ENCODE results near the gene ABCG1. TPM values are rescaled to one million over a fixed set of nuclear protein-coding genes. Genes with fewer than 3 reads are reported as not detected.

The ABCG1 gene
- total RNA-seq, 2 donors from 2014 or later: 3.1 to 3.5 TPM

DNA sequence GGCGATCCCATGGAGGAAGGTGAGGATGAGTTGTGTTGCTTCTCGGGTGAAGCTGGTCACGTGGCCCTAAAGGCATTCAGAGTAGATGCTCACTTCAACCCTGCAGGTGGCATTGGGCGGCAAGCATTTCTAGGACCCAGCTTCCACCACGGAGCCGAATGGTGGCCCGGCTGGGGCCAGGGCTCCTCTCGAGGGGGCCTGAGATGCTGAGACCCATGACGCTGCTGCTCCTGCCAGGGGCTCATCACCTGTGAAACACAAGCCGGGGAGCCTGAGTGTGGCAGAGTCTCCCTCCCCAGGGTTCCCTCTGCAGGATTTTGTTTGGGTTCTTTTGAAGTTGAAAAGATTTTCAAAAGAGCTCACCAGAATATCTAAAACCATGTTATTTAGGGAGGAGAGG, 41.2 kb downstream of the ABCG1 start:
- DNase-seq (ENCODE audit: low spot score) (no peak), ATAC-seq (no peak)
- H3K9me3 Mint-ChIP-seq: no peaks in the 10 kb centered on the region
- H3K27ac Mint-ChIP-seq: no peak overlapping the region
- peaks cover 5% of the 10 kb centered on the region in 2 donors for H3K4me1 Mint-ChIP-seq (ENCODE audit: low read depth in 2 of 2)
- H3K36me3 Mint-ChIP-seq: no peaks in the 10 kb centered on the region
- no peak overlapping the region for H3K4me3 Mint-ChIP-seq
- peaks cover 0 to 7% of the 10 kb centered on the region in 2 donors for H3K27me3 Mint-ChIP-seq

DNA sequence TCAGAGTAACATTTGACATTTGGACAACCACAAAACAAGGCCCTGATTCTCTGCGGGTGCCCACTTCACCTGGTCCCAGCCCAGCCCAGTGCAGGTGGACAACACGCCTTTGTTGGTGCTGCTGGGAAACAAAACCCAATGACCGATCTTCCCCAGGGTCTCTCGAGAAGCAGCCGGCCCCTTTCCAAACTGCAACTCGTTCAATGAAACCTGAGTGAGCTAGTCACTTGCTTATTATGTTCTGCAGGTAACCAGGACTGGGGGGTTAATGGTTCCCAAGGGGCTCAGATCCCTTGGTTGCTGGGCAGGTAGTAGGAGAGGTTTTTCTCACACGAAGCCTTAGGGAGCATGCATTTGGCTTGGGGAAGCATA, 42.9 kb downstream of the ABCG1 start:
- H3K9me3 Mint-ChIP-seq: no peaks in the 10 kb centered on the region
- no peaks in the 10 kb centered on the region for H3K36me3 Mint-ChIP-seq
- peaks cover 0 to 13% of the 10 kb centered on the region in 2 donors for H3K27me3 Mint-ChIP-seq
- peaks cover 6 to 8% of the 10 kb centered on the region in 2 donors for H3K4me1 Mint-ChIP-seq (ENCODE audit: low read depth in 2 of 2)
- DNase-seq (ENCODE audit: low spot score) (no peak), ATAC-seq (no peak)
- H3K4me3 Mint-ChIP-seq: no peak overlapping the region
- H3K27ac Mint-ChIP-seq: no peak overlapping the region

DNA sequence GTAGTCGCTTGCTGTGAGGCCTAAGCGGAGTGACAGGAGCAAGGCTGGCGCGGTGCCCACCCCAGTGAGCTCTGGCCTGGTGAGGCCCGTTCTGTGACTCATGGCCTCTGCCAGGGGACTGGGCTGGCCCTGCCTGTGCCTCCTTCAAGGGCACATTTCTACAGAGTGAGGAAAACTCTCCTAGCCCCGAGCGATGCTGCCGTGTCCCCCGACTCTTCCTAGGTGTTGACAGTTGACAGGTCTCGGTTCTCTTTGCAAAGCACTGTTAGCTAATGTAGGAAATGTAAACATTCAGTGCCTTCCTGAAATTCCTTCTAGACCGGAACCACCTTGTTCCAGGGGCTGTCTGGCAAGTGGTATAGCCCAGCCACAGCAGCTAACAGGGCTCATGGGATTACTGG, 43.9 kb downstream of the ABCG1 start:
- Mint-ChIP-seq H3K4me3 (no peak overlapping the region), H3K27me3 (peaks cover 0 to 20% of the 10 kb centered on the region in 2 donors), H3K27ac (no peak overlapping the region), H3K9me3 (no peaks in the 10 kb centered on the region), H3K4me1 (ENCODE audit: low read depth in 2 of 2) (peaks cover 12 to 16% of the 10 kb centered on the region in 2 donors), H3K36me3 (no peaks in the 10 kb centered on the region)
- DNase-seq (ENCODE audit: low spot score): no peak
- ATAC-seq: no peak

DNA sequence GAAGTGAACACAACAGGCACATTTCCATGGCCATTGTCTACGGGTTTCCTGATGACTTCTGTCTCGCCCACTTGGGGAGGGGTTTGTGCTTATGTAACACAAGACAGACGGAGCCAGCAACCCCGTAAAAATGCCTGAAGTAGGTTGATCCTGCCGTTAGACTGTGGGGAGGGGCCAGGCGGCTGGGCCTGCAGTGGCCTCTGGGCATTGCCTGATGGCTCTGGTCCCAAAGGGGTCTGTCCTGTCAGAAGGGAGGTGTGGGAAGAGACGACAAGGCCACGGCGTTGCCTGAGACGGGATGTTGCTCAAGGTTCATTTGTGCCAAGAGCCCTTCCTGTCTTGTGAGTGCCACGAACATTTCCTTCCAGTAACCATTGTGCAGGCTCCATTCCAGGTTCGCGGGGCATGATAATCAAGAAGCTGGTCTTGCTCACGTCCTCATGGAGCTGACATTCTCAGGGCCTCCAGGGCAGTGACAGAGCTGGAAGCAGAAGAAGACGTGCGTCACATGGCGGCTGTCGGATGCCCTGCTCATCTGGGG, 44.7 kb downstream of the ABCG1 start:
- no peaks in the 10 kb centered on the region for H3K36me3 Mint-ChIP-seq
- H3K27ac Mint-ChIP-seq: no peak overlapping the region
- H3K27me3 Mint-ChIP-seq: peaks cover 0 to 18% of the 10 kb centered on the region in 2 donors
- no peaks in the 10 kb centered on the region for H3K9me3 Mint-ChIP-seq
- DNase-seq (ENCODE audit: low spot score) (no peak), ATAC-seq (no peak)
- no peak overlapping the region for H3K4me3 Mint-ChIP-seq
- H3K4me1 Mint-ChIP-seq (ENCODE audit: low read depth in 2 of 2): peaks cover 7 to 16% of the 10 kb centered on the region in 2 donors

DNA sequence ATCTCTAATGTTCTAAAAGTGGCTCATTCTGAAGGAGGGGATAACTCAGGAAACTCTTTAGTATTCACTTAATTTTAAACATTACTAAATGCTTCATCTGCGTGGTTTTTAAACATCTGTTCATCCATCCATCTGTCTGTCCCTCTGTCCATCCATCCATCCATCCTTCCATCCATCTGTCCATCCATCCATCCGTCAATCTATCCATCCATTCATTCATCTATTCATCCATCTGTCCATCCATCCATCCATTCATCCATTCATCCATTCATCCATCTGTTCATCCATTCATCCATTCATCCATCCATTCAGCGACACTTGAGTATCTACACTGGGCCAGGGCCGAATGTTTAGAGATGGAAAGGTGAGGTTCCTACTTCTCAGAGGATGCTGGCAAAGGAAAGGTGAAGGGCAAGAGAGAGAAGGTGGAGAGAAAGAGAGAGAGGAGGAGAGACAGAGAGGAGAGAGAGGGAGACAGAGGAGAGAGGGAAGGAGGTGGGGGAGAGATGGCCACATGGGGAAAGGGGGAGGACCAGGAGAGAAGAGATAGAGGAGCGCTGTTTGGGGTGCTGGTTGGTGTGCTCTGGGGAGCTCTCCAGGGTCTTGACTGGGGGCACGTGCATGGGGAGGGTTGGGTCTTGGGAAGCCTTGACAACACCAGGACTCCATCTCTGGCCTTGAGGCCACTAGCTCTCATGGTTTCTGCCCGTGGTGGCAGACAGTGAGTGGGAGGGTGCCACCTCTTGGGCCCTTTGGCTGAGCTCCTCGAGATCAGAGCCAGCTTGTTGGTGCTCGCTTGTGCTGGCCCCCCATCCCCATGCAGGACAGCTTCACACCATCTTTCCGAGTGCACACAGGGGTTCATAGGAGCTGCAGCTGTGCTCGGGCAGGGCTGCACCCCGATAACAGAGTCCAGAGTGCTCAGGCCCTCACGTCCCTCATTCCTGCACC, 45.6 kb downstream of the ABCG1 start:
- Mint-ChIP-seq H3K4me3 (no peak overlapping the region), H3K27ac (no peak overlapping the region), H3K36me3 (no peaks in the 10 kb centered on the region), H3K9me3 (no peaks in the 10 kb centered on the region), H3K27me3 (peaks cover 0 to 21% of the 10 kb centered on the region in 2 donors), H3K4me1 (ENCODE audit: low read depth in 2 of 2) (peaks cover 9 to 15% of the 10 kb centered on the region in 2 donors)
- no peak for ATAC-seq
- DNase-seq (ENCODE audit: low spot score): no peak

DNA sequence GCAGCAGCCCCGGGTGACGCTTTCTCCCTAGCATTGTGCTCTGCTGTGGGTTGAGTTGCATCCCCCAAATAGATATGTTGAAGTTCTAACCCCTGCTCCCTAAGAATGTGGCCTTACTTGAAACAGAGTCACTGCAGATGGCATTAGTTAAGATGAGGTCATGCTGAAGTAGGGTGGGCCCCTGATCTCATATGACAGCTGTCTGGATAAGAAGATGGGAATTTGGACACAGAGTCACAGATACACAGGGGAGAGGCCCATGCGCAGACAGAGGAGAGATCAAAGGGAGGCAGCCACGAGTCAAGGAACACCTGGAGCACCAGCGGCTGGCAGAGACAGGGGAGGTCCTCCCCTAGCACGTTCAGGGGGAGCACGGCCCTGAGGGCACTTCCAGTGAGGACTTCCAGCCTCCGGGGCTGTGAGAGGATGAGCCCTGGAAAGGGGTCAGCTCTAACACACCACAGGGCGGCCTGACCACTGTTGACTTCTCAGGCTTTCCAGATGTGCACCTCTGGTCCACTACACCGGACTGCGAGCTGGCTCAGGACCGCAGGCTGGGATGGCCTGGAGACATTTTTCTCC, 46.4 kb downstream of the ABCG1 start:
- no peak overlapping the region for H3K27ac Mint-ChIP-seq
- no peaks in the 10 kb centered on the region for H3K36me3 Mint-ChIP-seq
- no peak for ATAC-seq
- peaks cover 10 to 15% of the 10 kb centered on the region in 2 donors for H3K4me1 Mint-ChIP-seq (ENCODE audit: low read depth in 2 of 2)
- H3K4me3 Mint-ChIP-seq: no peak overlapping the region
- no peaks in the 10 kb centered on the region for H3K9me3 Mint-ChIP-seq
- no peak for DNase-seq (ENCODE audit: low spot score)
- H3K27me3 Mint-ChIP-seq: peaks cover 0 to 22% of the 10 kb centered on the region in 2 donors

DNA sequence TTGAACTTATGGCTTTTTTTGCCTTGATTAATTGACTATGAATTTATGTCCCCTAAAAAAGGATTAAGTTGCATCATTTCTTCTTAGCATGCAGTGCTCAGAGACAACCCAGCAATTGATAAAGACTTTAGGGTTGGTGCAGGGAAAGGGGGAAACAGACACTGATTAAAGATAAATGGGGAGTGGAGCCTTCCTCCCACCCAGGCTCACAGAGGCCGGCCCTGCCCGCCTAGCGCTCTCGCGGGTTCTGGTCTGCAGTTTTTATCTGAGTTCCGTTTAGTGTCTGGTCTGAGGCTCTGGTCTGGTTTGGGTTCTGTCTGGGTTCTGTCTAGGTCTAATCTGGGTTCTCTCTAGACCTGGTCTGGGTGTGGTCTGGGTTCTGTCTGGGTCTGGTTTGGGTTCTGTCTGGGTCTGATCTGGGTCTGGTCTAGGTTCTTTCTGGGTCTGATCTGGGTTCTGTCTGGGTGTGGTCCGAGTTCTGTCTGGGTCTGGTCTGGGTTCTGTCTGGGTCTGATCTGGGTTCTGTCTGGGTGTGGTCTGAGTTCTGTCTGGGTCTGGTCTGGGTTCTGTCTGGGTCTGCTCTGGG, 48.1 kb downstream of the ABCG1 start:
- Mint-ChIP-seq H3K9me3 (no peaks in the 10 kb centered on the region), H3K27ac (no peak overlapping the region), H3K4me1 (ENCODE audit: low read depth in 2 of 2) (peaks cover 10 to 15% of the 10 kb centered on the region in 2 donors), H3K4me3 (no peak overlapping the region), H3K27me3 (peaks cover 0 to 22% of the 10 kb centered on the region in 2 donors), H3K36me3 (no peaks in the 10 kb centered on the region)
- ATAC-seq (no peak), DNase-seq (ENCODE audit: low spot score) (no peak)

DNA sequence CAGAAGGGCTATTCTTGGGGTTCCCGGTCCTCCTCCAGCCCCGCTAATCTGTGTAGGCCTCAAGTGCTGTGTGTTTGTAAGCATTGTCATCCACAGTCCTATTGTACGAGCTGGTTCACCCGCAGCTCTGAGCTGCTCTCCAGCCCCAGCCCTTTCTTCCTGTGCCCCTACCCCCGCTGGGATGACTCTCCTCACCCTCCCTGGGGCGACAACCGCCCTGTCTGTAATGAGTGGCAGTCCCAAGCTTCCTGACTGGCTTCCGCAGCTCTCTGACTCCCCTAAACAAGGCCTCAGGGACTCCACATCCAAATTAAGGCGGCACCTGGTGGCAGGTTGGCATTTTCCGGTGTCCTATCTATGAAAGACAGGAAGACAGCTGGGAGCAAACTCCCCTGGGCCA, 50.4 kb downstream of the ABCG1 start:
- no peak for ATAC-seq
- H3K36me3 Mint-ChIP-seq: no peaks in the 10 kb centered on the region

DNA sequence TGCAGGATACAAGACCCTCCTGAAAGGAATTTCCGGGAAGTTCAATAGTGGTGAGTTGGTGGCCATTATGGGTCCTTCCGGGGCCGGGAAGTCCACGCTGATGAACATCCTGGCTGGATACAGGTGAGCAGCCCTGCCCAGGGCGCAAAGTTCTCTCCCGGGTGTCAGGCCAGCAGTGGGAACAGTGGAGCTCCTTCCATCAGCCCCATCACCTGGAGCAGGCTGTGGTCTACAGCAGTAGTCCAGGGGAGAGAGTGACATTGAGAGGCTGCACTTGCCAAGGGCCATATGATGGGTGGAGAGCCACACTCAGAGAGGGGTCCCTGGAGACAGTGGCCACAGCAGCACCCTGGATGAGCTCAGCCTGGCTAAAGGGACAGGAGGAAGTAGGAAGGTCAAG, 52.1 kb downstream of the ABCG1 start:
- Mint-ChIP-seq H3K27me3 (peaks cover 0 to 15% of the 10 kb centered on the region in 2 donors), H3K36me3 (no peaks in the 10 kb centered on the region), H3K4me1 (ENCODE audit: low read depth in 2 of 2) (peaks cover 10 to 15% of the 10 kb centered on the region in 2 donors), H3K27ac (no peak overlapping the region), H3K9me3 (no peaks in the 10 kb centered on the region), H3K4me3 (no peak overlapping the region)
- ATAC-seq: no peak
- DNase-seq (ENCODE audit: low spot score): no peak

More for the DNA sequence above, 50.4 kb downstream of the ABCG1 start:
- Mint-ChIP-seq H3K9me3 (no peaks in the 10 kb centered on the region), H3K27me3 (peaks cover 0 to 19% of the 10 kb centered on the region in 2 donors), H3K27ac (peak overlapping the region in 1 of 2 donors; percentile 50), H3K4me1 (ENCODE audit: low read depth in 2 of 2) (peaks cover 10 to 15% of the 10 kb centered on the region in 2 donors), H3K4me3 (no peak overlapping the region)
- no peak for DNase-seq (ENCODE audit: low spot score)

DNA sequence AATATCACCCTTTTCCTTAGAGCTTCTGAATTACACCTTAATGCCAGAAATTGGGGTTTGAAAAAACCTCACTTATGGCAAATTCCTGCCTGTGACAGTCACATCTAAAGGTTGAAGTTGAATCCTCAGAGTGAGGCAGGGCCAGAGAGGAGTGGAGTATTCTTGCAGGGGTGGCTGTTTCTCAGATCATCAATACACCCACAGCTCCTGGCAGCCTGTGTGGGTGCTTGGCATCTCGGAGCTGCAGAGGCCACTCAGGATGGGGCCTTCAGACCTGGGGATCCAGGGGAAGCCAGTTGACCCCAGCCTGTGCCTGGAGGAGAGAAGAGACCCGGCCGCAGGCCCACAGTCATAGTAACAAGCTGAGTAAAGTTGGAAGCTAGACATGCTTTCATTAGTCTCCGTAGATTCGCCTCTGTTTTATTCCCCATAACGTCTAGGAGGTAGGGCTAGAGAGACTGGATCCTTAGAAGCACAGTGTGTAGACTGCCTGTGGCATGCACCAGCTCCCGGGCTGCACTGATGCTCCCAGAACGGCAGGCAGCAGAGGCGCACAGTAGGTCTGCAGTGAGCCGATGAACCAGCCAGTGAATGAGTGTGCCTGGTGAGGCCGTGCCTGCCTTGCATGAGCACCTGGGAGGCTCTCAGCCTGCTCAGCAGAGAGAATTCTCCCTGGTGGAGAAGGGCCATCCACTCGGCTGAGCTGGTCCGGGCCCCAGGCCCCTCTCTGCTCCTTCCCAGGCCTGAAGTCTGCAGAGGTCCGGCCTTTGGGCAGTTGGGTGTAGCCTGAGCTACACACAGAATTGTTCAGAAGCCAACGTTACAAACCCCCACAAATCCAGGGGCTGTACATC, 53.4 kb downstream of the ABCG1 start:
- H3K27me3 Mint-ChIP-seq: peaks cover 0 to 8% of the 10 kb centered on the region in 2 donors
- ATAC-seq (peak in 1 of 2 donors; percentile 6), DNase-seq (ENCODE audit: low spot score) (no peak)
- H3K36me3 Mint-ChIP-seq: no peaks in the 10 kb centered on the region
- peaks cover 4 to 8% of the 10 kb centered on the region in 2 donors for H3K4me1 Mint-ChIP-seq (ENCODE audit: low read depth in 2 of 2)
- H3K9me3 Mint-ChIP-seq: no peaks in the 10 kb centered on the region
- H3K4me3 Mint-ChIP-seq: no peak overlapping the region
- H3K27ac Mint-ChIP-seq: no peak overlapping the region

DNA sequence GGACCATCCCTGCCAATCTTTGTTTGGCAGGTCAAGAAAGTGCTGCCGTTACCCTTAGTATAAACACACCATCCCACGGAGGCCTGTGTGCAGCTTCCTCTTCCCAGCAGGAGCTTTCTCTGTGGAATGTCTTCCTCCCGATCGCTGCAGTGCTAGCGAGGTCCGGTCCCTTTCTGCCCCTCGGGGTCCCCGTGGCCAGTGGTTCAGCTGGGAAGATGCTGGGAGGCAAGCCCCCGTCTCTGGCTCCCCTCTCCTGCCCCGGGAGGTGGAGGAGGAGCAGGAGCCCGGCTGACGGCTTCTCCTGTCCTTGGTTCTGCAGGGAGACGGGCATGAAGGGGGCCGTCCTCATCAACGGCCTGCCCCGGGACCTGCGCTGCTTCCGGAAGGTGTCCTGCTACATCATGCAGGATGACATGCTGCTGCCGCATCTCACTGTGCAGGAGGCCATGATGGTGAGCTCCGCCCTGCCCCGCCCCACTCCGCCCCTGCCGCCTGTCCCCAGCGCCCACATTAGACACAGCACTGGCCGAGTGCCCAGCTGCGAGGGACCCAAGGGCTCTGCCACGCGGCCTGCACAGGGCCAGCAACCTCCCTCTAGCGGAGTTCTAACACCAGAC, 54.2 kb downstream of the ABCG1 start:
- H3K27ac Mint-ChIP-seq: no peak overlapping the region

DNA sequence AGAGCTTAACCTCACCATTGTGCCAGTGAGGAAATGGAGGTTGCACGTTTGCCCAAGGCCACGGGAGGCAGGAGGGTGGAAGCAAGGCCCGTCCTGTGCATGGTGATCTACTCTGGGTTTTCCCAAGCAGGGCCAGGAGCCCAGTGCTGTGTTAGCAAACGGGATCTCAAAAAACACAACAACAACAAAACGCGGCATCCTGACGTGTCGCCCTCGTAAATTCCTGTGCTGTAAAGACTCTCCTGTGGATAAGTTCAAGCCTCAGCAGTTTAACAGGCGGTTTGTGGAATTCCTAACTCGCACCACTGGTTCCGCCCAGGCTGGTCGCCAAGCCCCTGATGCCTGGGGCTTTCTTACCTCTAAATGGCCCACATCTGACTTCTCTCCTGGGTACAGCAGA, 57.1 kb downstream of the ABCG1 start:
- Mint-ChIP-seq H3K36me3 (no peaks in the 10 kb centered on the region), H3K9me3 (no peaks in the 10 kb centered on the region)
- DNase-seq (ENCODE audit: low spot score): no peak

More for the DNA sequence above, 54.2 kb downstream of the ABCG1 start:
- peaks cover 0 to 3% of the 10 kb centered on the region in 2 donors for H3K27me3 Mint-ChIP-seq
- peaks cover 2 to 3% of the 10 kb centered on the region in 2 donors for H3K4me1 Mint-ChIP-seq (ENCODE audit: low read depth in 2 of 2)
- no peak overlapping the region for H3K4me3 Mint-ChIP-seq
- ATAC-seq (no peak), DNase-seq (ENCODE audit: low spot score) (no peak)
- no peaks in the 10 kb centered on the region for H3K9me3 Mint-ChIP-seq
- no peaks in the 10 kb centered on the region for H3K36me3 Mint-ChIP-seq

More for the DNA sequence above, 57.1 kb downstream of the ABCG1 start:
- Mint-ChIP-seq H3K4me1 (ENCODE audit: low read depth in 2 of 2) (no peaks in the 10 kb centered on the region), H3K4me3 (no peak overlapping the region), H3K27ac (no peak overlapping the region), H3K27me3 (no peaks in the 10 kb centered on the region)
- ATAC-seq: no peak
